Measurements from ENCODE around the gene CLCN4. TPM values are rescaled to one million over a fixed set of nuclear protein-coding genes. Genes with fewer than 3 reads are reported as not detected.

Gene CLCN4
- total RNA-seq, 1 experiment from 2014 or later = 6.9 TPM

DNA sequence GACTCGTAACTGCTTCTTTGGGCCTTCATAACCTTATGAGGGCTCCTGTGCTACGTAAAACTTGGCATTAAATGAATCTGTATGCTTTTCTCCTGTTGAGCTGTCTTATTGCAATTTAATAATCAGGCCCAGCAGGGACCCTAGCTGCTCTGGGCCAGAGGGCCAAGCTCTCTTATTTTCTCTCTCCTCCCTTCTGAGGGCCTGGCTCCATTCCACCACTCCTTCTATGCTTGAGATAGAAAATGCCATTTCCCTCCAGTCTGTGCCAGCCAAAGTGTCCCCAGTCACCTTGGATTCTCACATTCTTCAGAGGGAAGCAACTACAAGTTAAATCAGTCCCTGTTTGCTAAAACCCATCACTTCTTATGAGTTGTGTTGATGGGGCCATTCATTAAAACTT is 90.1 kb downstream of the CLCN4 start:
- Histone ChIP-seq H2BK5ac (ENCODE audit: insufficient read length, low read length) (no peak overlapping the region), H2BK12ac (ENCODE audit: insufficient read length, low read depth, low read length) (no peak overlapping the region), H3K56ac (ENCODE audit: insufficient read length, low read depth, low read length) (no peak overlapping the region), H3K79me2 (ENCODE audit: insufficient read depth, low read length) (no peaks in the 10 kb centered on the region), H3K18ac (ENCODE audit: insufficient read length, low read depth, low read length) (no peak overlapping the region), H4K91ac (ENCODE audit: insufficient read length, low read depth, low read length) (no peak overlapping the region), H3K23ac (ENCODE audit: insufficient read length, low read depth, low read length) (no peak overlapping the region), H3K79me1 (ENCODE audit: insufficient read depth, low read depth, low read length, poor library complexity, severe bottlenecking) (no peaks in the 10 kb centered on the region), H3K9me3 (ENCODE audit: control insufficient read depth, low read depth, low read length) (peaks cover 6% of the 10 kb centered on the region), H3K27ac (ENCODE audit: insufficient read length, low read depth, low read length) (no peak overlapping the region), H3K14ac (ENCODE audit: insufficient read depth, low read length) (no peak overlapping the region), H3T11ph (ENCODE audit: low read length) (no peak overlapping the region), H3K23me2 (ENCODE audit: insufficient read length, low read depth, low read length, poor library complexity, severe bottlenecking) (no peaks in the 10 kb centered on the region), H3K9ac (ENCODE audit: extremely low read depth, insufficient read length, low read length) (no peak overlapping the region), H3K4ac (ENCODE audit: low read depth, low read length) (no peak overlapping the region), H4K5ac (ENCODE audit: insufficient read length, low read depth, low read length) (no peak overlapping the region), H2BK20ac (ENCODE audit: low read depth, low read length, poor library complexity, severe bottlenecking) (no peak overlapping the region), H4K8ac (replicated peaks; ENCODE audit: insufficient read length, low read depth, low read length) (no peak overlapping the region), H3K4me1 (ENCODE audit: insufficient read depth, low read length) (no peaks in the 10 kb centered on the region), H2AFZ (ENCODE audit: low read length) (no peak overlapping the region), H2BK15ac (ENCODE audit: low read depth, low read length) (no peak overlapping the region), H4K20me1 (ENCODE audit: control insufficient read depth, insufficient read depth, insufficient read length) (no peaks in the 10 kb centered on the region), H2AK5ac (ENCODE audit: insufficient read length, low read length) (no peak overlapping the region), H3K4me2 (ENCODE audit: insufficient read depth, insufficient read length, low read length) (no peak overlapping the region), H2BK120ac (ENCODE audit: low read depth, low read length, poor library complexity, severe bottlenecking) (no peak overlapping the region), H3K27me3 (ENCODE audit: insufficient read depth, low read length) (no peaks in the 10 kb centered on the region)
- Mint-ChIP-seq H3K36me3 (ENCODE audit: insufficient read depth in 1 of 3, low read depth in 3 of 3) (peaks cover 0 to 3% (median 0%) of the 10 kb centered on the region in 3 experiments; a peak in 3 of 7 replicates), H3K27me3 (ENCODE audit: low read depth) (no peaks in the 10 kb centered on the region; the same call in 1 of the 2 replicates), H3K27ac (no peak overlapping the region), H3K9me3 (peaks cover 26 to 37% of the 10 kb centered on the region in 2 experiments), H3K4me1 (peaks cover 0 to 5% of the 10 kb centered on the region in 2 experiments; a peak in 1 of 4 replicates), H3K4me3 (no peak overlapping the region)
- no peak for DNase-seq
- TF ChIP-seq, protein P1, sequence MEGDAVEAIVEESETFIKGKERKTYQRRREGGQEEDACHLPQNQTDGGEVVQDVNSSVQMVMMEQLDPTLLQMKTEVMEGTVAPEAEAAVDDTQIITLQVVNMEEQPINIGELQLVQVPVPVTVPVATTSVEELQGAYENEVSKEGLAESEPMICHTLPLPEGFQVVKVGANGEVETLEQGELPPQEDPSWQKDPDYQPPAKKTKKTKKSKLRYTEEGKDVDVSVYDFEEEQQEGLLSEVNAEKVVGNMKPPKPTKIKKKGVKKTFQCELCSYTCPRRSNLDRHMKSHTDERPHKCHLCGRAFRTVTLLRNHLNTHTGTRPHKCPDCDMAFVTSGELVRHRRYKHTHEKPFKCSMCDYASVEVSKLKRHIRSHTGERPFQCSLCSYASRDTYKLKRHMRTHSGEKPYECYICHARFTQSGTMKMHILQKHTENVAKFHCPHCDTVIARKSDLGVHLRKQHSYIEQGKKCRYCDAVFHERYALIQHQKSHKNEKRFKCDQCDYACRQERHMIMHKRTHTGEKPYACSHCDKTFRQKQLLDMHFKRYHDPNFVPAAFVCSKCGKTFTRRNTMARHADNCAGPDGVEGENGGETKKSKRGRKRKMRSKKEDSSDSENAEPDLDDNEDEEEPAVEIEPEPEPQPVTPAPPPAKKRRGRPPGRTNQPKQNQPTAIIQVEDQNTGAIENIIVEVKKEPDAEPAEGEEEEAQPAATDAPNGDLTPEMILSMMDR (conservative IDR thresholded peaks at IDR 0.05) = no peak
- no CpG with 5 or more reads among the region's 2 CpGs for WGBS (ENCODE audit: extremely low coverage, insufficient read length, low lambda C conversion rate)
